ENCODE data around the gene B3GNT4. TPM values are rescaled to one million over a fixed set of nuclear protein-coding genes. Genes with fewer than 3 reads are reported as not detected.
A peak's percentile ranks its signal among the peaks of the same experiment; 100 is the strongest.

B3GNT4 gene
- total and polyA plus RNA-seq, 2 of the 13 experiments (the other 11 are each of a cell fraction or from before 2014, with no cell fraction given), result 0.04 to 0.21 TPM

- TF ChIP-seq PRDM4 (CRISPR knock-in tag; IDR thresholded peaks at IDR 0.05; ENCODE audit: borderline replicate concordance), result no peak
- TF ChIP-seq ZNF44 (CRISPR knock-in tag; IDR thresholded peaks at IDR 0.05), result no peak
- TF ChIP-seq ATRX (CRISPR knock-in tag; IDR thresholded peaks at IDR 0.05; ENCODE audit: borderline replicate concordance), result no peak
- TF ChIP-seq ZNF34 (CRISPR knock-in tag; IDR thresholded peaks at IDR 0.05; ENCODE audit: borderline replicate concordance), result no peak
- TF ChIP-seq SNAPC4 (CRISPR knock-in tag; IDR thresholded peaks at IDR 0.05), result no peak
- no peak for TF ChIP-seq ZNF160 (CRISPR knock-in tag; IDR thresholded peaks at IDR 0.05)
- no peak for TF ChIP-seq ZNF296 (CRISPR knock-in tag; conservative IDR thresholded peaks at IDR 0.05)
- TF ChIP-seq MTF2 (CRISPR knock-in tag; IDR thresholded peaks at IDR 0.05; ENCODE audit: borderline replicate concordance), result no peak
- no peak for TF ChIP-seq ZNF75D (CRISPR knock-in tag; IDR thresholded peaks at IDR 0.05; ENCODE audit: borderline replicate concordance)
- no peak for TF ChIP-seq TFDP2 (CRISPR knock-in tag; IDR thresholded peaks at IDR 0.05)
- 0 out of 2 replicates have a peak, but pooled peaks have one; percentile 20 for TF ChIP-seq ZBED4 (CRISPR knock-in tag; IDR thresholded peaks at IDR 0.05; ENCODE audit: borderline replicate concordance)
These were observed 20.5 kb upstream of the B3GNT4 start, which contains the start of gene LRRC43 (continued) for GRCh38 chr12:122182887-122183587.

All from HepG2 (cell line).